Thymus (tissue), 14 donors: ENCODE results near the gene KRTAP19-5. TPM values are rescaled to one million over a fixed set of nuclear protein-coding genes. Genes with fewer than 3 reads are reported as not detected.
A peak's percentile ranks its signal among the peaks of the same experiment; 100 is the strongest.
"Not testable (repeated sequence)": the region's sequence is repeated elsewhere in the genome, so short reads cannot be mapped to it uniquely, and the experiment has no call there.

ENCODE experiments used
- DNase-seq, 9 donors: peaks; one replicate each; pipeline ENCODE4 v3.0.0-alpha.2; 2013; ENCODE audit warnings: low spot score in 9 of 9, low read depth in 6 of 9, missing footprints in 1 of 9
- H3K27ac ChIP-seq, 2 donors: one replicate each; pipeline ENCODE4 v1.5.1; 2013; ENCODE audit warnings: control low read depth in 1 of 2, low read depth in 1 of 2, low read length in 1 of 2, mild to moderate bottlenecking in 1 of 2, moderate library complexity in 1 of 2
- H3K27me3 ChIP-seq, 2 donors: one replicate each; pipeline ENCODE4 v1.5.1; 2013; ENCODE audit warnings: low read length in 1 of 2; ENCODE audit not compliant: control insufficient read depth in 2 of 2, insufficient read depth in 1 of 2
- H3K36me3 ChIP-seq, 2 donors: one replicate each; pipeline ENCODE4 v1.5.1; 2013; ENCODE audit warnings: low read length in 1 of 2, mild to moderate bottlenecking in 1 of 2, moderate library complexity in 1 of 2; ENCODE audit not compliant: control insufficient read depth in 2 of 2, insufficient read depth in 2 of 2
- H3K4me1 ChIP-seq, 2 donors: one replicate each; pipeline ENCODE4 v1.5.1; 2013; ENCODE audit warnings: low read length in 2 of 2; ENCODE audit not compliant: control insufficient read depth in 2 of 2, insufficient read depth in 2 of 2
- H3K4me3 ChIP-seq, 2 donors: one replicate each; pipeline ENCODE4 v1.5.1; 2013; ENCODE audit warnings: low read length in 2 of 2, control low read depth in 1 of 2, mild to moderate bottlenecking in 1 of 2
- H3K9me3 ChIP-seq, 2 donors: one replicate each; pipeline ENCODE4 v1.5.1; 2013; ENCODE audit warnings: low read length in 1 of 2, mild to moderate bottlenecking in 1 of 2; ENCODE audit not compliant: control insufficient read depth in 2 of 2, insufficient read depth in 1 of 2
- WGBS: extraction: QIAGEN DNeasy Blood & Tissue Kit; methylation state at CpG from one replicate; pipeline ENCODE4 v1.1.7; 2013; 5-methylcytosine and 5-hydroxymethylcytosine counted together
- long read RNA-seq, 10 donors: transcript quantifications; one replicate each; lab custom pipeline, GENCODE V29; 2026
- polyA plus RNA-seq: library from polyadenylated mRNA; stranded (reverse); fragments of 200-250 nt; gene quantifications from one replicate; pipeline ENCODE4 v1.2.3, GENCODE V29; 2013
- total RNA-seq: library from RNA; stranded (reverse); fragments of 120-200 nt; gene quantifications from one replicate; pipeline ENCODE4 v1.2.4, GENCODE V29; 2013
- donor health status: healthy.

KRTAP19-5 gene
- 0.19 TPM for total RNA-seq
- 0.91 TPM for polyA plus RNA-seq
- long read RNA-seq, donor 1: 0 reads
- long read RNA-seq, donor 2: 0 reads
- long read RNA-seq, donor 3: 0 reads
- long read RNA-seq, donor 4: 0 reads
- long read RNA-seq, donor 5: 0 reads
- long read RNA-seq, donor 6: 0 reads
- long read RNA-seq, donor 7: 0 reads
- long read RNA-seq, donor 8: 0 reads
- long read RNA-seq, donor 9: 0 reads
- long read RNA-seq, donor 10: 0 reads

DNA sequence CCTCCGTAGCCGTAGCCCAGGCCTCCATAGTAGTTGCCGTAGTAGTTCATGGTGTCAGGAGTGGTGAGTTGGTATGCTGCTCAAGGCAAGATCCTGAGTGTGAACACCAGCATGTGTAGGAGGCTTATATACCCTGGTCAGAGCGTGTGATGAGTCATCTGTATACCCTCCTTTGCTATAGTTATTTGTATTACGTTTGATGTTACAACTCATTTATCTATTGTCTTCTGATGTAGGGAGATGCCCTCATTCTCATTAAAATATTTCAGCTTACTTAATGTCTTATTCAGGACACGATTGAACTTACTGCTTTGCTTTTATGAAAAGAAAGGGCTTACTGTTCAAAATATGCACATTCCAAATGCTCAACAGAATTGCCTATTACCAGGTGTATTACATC lies at the start of gene KRTAP19-5:
TSS of gene KRTAP19-5 (minus strand) at position 101 of the 400 bp plus-strand sequence. CDS start at position 50, 51 bp downstream.
- Histone ChIP-seq H3K36me3 (no peaks in the 10 kb centered on the region), H3K9me3 (no peaks in the 10 kb centered on the region), H3K4me3 (no peak within 1 kb of the TSS), H3K27me3 (no peaks in the 10 kb centered on the region), H3K27ac (no peak within 1 kb of the TSS), H3K4me1 (no peaks in the 10 kb centered on the region)
- no peak for DNase-seq
- 94% methylated on average over 6 of the region's 6 CpGs for WGBS

GRCh38 chr21:30541764-30542163 lies 39.8 kb upstream of the KRTAP19-5 start, which contains the start of gene KRTAP19-6:
Gene KRTAP19-6, minus strand, starts transcription at chr21:30541864. Its CDS starts 31 bp downstream, at chr21:30541833.
- no peaks in the 10 kb centered on the region for H3K36me3 ChIP-seq
- H3K4me1 ChIP-seq: no peaks in the 10 kb centered on the region
- H3K27ac ChIP-seq: no peak within 1 kb of the TSS
- H3K27me3 ChIP-seq: no peaks in the 10 kb centered on the region
- no peaks in the 10 kb centered on the region for H3K9me3 ChIP-seq
- 96% methylated on average over 1 of the region's 1 CpG for WGBS
- DNase-seq: no peak
- no peak within 1 kb of the TSS for H3K4me3 ChIP-seq

GRCh38 chr21:30518876-30519275 lies 16.9 kb upstream of the KRTAP19-5 start:
- Histone ChIP-seq H3K27me3 (no peaks in the 10 kb centered on the region), H3K27ac (no peak overlapping the region), H3K4me3 (no peak overlapping the region), H3K9me3 (no peaks in the 10 kb centered on the region), H3K36me3 (no peaks in the 10 kb centered on the region), H3K4me1 (no peaks in the 10 kb centered on the region)
- WGBS: 95% methylated on average over 1 of the region's 1 CpG
- no peak for DNase-seq

GRCh38 chr21:30515681-30516080 lies 13.7 kb upstream of the KRTAP19-5 start:
- Histone ChIP-seq H3K4me1 (no peaks in the 10 kb centered on the region), H3K27me3 (no peaks in the 10 kb centered on the region), H3K27ac (no peak overlapping the region), H3K4me3 (no peak overlapping the region), H3K9me3 (no peaks in the 10 kb centered on the region), H3K36me3 (no peaks in the 10 kb centered on the region)
- WGBS: 92% methylated on average over 1 of the region's 1 CpG
- no peak for DNase-seq

GRCh38 chr21:30505621-30506205 lies 3.8 kb upstream of the KRTAP19-5 start:
- H3K36me3 ChIP-seq, H3K4me3 ChIP-seq, DNase-seq, H3K27ac ChIP-seq, H3K27me3 ChIP-seq, H3K4me1 ChIP-seq, H3K9me3 ChIP-seq: not testable (repeated sequence)
- 26% methylated on average over 4 of the region's 4 CpGs for WGBS

GRCh38 chr21:30497065-30497464 lies 4.9 kb downstream of the KRTAP19-5 start, which contains the start of gene KRTAP19-4:
Gene KRTAP19-4, minus strand, starts transcription at chr21:30497165. Its CDS starts 55 bp downstream, at chr21:30497110.
- Histone ChIP-seq H3K27me3 (no peaks in the 10 kb centered on the region), H3K4me1 (no peaks in the 10 kb centered on the region), H3K9me3 (no peaks in the 10 kb centered on the region), H3K36me3 (no peaks in the 10 kb centered on the region), H3K27ac (no peak within 1 kb of the TSS), H3K4me3 (no peak within 1 kb of the TSS)
- WGBS: 87% methylated on average over 4 of the region's 4 CpGs
- DNase-seq: no peak

DNA sequence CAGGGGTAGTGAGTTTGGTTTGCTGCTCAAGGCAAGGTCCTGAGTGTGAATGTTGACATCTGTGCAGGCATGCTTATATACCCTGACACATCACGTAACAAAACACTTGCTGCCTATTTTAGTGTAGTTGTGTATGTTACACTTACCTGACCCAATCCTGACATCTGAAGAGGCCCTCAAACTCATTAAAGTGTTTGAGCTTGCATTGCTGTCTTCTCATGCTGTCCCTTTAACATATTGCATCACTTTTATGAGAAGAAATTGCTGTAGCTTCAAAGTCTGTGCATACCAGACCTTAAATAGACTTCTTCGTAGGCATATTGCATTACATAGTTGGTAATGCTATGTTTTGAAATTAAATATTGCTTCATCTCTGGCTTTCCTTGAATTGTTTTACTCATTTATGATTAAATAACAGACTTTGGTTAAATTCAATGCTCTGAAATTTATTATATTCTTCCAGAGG lies 9.9 kb downstream of the KRTAP19-5 start, which contains the start of gene KRTAP19-3:
TSS of gene KRTAP19-3 (minus strand) at position 51 of the 466 bp plus-strand sequence. CDS start 56 bp downstream, outside the sequence.
- no peaks in the 10 kb centered on the region for H3K36me3 ChIP-seq
- 92% methylated on average over 2 of the region's 2 CpGs for WGBS
- H3K27me3 ChIP-seq: no peaks in the 10 kb centered on the region
- no peaks in the 10 kb centered on the region for H3K4me1 ChIP-seq
- H3K27ac ChIP-seq: peak within 1 kb of the TSS in 1 of 2 donors; percentile 17
- peaks cover 0 to 3% of the 10 kb centered on the region in 2 donors for H3K9me3 ChIP-seq
- no peak within 1 kb of the TSS for H3K4me3 ChIP-seq
- no peak for DNase-seq

- H3K36me3 ChIP-seq: no peaks in the 10 kb centered on the region
- H3K4me3 ChIP-seq: no peak within 1 kb of the TSS
- no peak within 1 kb of the TSS for H3K27ac ChIP-seq
- DNase-seq: no peak
- no peaks in the 10 kb centered on the region for H3K27me3 ChIP-seq
- WGBS: 95% methylated on average over 2 of the region's 2 CpGs
- H3K4me1 ChIP-seq: no peaks in the 10 kb centered on the region
- peaks cover 0 to 11% of the 10 kb centered on the region in 2 donors for H3K9me3 ChIP-seq
Observed at GRCh38 chr21:30487336-30487735, 14.6 kb downstream of the KRTAP19-5 start, which contains the start of gene KRTAP19-2. Gene KRTAP19-2, minus strand, starts transcription at chr21:30487436. Its CDS starts 88 bp downstream, at chr21:30487348.

DNA sequence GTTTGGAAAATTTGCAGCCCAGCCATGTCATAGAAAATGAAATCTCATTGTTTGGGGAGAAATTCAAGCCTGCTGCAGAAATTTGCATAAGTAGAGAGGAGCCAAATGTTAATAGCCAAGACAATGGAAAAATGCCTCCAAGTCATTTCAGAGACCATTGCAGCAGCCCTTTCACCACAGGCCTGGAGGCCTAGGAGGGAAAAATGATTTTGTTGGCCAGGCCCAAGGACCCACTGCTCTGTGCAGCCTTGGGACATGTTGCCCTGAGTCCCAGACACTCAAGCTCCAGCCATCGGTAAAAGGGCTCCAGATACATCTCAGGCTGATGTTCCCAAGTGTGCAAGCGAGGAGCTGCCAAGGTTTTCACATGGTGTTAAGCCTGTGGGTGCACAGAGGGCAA lies 15.8 kb downstream of the KRTAP19-5 start:
- 73% methylated on average over 2 of the region's 2 CpGs for WGBS
- Histone ChIP-seq H3K4me1 (no peaks in the 10 kb centered on the region), H3K36me3 (no peaks in the 10 kb centered on the region), H3K27ac (no peak overlapping the region), H3K9me3 (peaks cover 0 to 11% of the 10 kb centered on the region in 2 donors), H3K4me3 (no peak overlapping the region), H3K27me3 (no peaks in the 10 kb centered on the region)
- DNase-seq: no peak
